ENCODE data around the gene DNAI7.

Gene DNAI7

DNA sequence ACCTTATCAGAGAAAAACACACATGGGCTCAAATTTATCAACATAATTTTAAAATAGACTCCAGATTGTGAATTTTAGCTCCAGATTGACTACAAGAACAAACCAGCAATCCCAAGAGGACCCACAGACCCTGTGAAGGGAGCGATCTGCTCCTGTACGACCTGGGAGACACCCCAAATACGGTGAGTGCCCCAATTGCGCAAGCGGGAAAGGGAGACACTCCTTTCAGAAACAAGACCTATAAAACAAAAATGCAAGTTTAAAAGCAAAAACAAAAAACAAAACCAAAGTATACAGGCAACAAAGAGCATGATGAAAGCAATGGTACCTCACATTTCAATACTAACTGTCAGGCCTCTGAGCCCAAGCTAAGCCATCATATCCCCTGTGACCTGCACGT is 32.1 kb downstream of the DNAI7 start:
- no peak for DNase-seq

DNA sequence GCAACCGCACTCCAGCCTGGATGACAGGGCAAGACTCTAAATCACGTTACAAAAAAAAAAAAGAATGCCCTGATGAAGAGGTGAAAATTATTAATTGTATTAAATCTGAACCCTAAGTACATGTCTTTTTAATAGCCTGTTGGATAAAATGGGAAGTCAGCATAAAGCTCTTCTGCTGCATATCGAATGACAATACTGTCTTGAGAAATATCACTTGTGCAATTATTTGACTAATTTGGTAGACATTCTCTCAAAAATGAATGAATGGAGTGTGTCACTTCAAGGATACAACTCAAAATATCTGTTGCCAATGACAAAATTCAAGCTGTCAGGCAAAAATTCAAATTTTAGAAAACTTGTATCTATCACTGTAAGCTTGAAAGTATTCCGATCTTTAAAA is 38.9 kb downstream of the DNAI7 start:
- no peak for DNase-seq

DNA sequence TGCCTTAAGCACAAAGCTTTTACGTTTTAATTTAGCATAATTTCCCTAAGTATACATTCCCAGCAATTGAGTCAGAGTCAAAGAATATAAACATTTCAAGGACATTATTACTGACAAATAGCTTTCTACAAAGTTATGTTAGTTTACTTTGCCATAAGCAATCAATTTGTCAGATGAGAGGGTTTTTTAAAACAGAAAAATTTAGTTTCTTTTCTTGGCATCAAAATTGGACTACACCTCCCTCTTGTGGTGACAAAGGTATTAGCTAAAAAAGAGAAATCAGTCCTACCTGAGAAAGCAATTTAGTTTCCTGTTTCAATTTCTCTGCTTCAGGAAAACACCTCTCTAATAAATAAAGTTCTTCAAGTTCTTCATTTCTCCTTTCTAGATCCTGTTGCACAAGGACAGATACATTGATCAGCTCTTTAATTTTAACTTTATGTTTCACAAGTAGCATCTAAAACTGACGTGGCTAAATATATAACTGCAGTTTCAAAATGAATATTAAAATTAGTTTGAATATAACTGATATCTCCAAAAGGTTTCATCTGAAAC is 39.9 kb downstream of the DNAI7 start:
- DNase-seq = no peak

DNA sequence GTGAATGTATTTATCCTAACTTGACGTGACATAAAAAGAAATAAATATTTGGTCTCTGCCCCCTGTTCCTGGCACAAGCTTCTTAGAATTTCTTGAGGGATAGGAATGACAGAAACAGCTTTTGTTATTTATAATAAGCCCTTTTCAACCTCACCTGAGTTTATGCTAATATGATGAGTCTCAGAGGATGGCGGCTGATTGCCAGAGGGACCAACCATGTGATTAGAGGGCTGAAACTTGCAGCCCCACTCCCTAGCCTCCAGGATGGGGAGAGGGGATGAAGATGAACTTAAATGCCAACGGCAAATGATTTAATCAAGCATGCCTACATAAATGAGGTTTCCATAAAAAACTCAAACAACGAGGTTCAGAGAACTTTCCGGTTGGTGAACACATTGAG is 42.9 kb downstream of the DNAI7 start:
- no peak for DNase-seq

DNA sequence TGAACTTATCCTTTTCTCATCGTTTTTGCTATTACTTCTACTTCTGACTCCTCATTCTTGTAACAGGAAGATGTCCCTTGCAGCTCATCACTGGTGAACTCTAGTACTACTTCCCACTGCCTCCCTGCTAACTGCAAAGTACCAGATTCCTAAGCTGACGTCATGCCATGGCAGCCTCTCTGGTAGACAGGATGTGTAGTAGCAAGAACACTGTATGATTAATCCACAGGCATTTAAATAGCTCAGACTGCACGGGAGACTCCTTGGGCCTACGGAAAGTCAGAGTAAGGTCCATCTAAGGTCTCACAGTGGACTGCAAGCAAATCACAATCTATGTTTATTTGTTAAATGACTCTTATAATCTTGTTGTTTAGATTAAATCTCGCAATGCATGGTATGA is 43.5 kb downstream of the DNAI7 start:
- no peak for DNase-seq

DNA sequence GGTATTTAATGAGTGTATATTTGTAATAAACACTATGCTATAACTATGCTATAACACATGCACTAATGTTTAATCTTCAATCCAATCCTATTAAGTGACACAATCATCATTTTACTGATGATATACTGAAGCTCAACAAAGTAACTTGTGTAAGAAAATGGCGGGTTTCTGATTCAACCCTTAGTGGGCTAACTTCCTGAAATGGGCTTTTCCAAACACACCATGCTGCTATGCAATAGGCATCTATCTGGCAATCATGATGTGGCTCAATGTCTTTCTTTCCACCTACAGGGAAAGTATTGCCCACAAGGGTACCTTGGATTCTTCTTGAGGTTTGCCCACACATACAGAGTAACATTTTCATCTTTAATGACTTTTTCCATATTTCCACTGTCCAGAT is 48.3 kb downstream of the DNAI7 start:
- DNase-seq = no peak

DNA sequence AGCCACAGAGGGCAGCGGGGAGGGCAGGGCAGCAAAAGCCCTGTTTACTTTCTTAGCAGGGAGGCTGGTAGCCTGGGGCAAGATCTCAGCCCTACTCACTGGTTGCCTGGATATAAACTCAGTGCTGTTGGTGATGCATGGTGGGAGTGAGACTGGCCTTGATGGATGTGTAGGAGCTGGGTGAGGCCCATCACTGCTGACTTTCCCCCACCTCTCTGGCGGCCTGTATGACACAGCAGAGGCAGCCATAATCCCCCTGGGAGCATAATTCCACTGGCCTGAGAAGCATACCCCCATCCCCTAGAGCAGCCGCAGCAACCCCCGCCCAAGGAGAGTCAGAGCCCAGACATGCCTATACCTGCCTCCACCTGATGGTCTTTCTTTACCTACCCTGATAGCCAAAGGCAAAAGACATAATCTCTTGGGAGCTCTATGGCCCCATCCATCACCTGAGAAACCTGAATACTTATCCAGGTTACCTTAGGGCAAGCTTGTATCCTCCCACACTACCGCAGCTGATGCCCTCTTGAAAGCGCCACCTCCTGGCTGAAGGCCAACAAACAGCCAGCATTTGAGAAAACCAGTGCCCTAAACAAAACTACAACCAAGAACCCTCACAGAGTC is 59.3 kb downstream of the DNAI7 start:
- DNase-seq = no peak

DNA sequence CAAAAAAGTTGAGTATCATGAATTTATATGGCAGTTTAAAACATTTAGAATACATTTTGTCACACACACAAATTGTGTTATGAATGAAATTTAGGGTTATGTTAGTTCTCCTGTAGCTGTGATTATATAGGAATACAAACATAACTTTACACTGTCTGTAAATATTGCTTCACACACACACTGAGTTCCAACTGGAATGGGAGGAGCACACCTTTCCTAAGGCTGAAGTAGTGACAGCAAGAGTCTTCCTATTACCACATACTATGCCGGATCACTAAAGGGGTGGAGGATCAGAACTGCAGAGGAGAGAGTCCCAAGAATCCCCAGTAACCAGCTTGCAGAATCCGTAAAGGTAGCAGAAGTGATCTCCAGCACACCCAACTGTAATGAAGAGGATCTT is 63.7 kb downstream of the DNAI7 start:
- no peak for DNase-seq

DNA sequence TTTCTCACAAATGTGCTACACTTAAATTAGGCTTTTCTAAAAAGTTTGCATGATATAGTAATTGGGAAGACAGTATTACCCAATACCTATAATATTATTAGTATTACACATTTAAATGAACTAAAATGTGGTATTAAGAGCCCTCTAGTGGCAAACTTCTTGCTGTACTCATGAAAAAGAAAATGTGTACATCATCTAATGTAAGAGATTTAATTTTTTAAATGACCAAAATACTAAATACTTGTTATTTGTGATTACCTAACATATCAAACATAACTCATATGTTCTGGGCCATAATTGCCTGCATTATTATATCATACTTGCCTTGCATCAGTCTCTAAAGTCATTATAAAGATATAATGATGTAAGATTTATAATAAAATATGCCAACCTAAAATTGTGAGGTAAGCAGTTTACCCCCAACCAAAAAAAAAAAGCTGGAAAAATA is 64.2 kb downstream of the DNAI7 start:
- DNase-seq = no peak

DNA sequence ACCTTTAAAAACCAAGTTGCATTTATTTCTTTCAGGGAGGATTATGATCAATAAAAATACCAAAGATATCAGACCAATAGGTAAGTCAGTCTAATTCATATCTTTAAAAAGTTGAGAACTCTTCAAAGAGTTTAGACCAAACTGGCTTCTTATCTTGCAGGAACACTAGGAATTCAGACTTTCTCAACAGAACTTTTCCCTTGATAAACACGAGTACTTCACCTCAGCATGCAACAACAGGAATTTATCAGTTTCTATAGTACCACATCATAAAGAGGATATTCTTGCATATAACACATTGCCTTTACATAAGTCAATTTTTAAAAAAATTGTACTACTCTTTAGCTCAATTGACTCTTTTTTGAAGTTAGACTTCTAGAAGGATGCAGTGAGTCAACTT is 68.2 kb downstream of the DNAI7 start:
- DNase-seq = no peak

DNA sequence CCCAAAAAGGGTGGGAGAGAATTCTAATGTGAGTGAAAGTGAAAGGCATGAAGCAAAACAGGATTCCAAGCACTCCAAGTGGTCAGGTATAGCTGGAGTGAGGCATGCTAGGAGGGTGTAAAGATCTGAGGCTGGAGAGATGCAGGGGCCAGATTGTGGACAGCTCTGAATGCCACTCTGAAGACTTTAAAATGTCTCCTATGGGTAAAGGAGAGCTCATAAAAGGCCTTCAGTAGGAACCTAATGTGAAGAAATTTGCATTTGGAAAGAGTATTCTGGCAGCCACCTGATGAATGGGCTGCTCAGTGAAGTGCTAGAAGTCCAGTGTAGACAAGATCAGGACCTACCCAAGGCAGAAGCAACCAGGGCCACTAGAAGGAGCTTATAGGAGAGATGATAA is 68.9 kb downstream of the DNAI7 start:
- no peak for DNase-seq

DNA sequence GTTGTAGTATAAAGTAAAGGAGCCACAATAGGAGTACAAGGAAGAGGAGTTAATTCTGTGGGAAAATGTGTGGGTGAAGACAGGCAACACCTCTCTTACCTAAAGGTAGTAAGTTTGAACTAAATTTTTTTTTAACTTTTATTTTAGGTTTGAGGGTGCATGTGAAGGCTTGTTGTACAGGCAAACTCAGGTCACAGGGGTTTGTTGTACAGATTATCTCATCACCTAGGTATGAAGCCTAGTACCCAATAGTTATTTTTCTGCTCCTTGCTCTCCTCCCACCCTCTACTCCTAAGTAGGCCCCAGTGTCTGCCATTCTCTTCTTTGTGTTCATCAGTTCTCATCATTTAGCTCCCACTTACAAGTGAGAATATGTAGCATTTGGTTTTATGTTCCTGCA is 70.5 kb downstream of the DNAI7 start:
- no peak for DNase-seq

DNA sequence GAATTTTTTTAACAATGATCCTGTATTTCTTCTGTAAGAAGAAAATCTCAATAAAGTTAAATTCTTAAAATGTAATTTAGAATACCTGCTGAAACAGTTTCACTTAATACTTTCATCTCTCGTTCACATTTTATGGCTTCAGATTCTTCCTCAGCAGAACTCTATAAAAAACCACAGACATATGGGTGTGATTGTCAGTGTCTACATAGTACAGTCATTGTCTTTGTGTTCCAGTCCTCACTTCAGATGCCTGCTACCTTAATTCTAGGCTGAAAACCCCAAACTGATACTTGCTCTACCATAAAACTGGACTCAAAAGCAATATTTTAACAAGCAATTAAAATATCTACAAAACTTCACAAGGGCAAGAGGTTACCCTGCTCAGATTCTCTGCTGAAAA is 71.8 kb downstream of the DNAI7 start:
- DNase-seq = no peak

DNA sequence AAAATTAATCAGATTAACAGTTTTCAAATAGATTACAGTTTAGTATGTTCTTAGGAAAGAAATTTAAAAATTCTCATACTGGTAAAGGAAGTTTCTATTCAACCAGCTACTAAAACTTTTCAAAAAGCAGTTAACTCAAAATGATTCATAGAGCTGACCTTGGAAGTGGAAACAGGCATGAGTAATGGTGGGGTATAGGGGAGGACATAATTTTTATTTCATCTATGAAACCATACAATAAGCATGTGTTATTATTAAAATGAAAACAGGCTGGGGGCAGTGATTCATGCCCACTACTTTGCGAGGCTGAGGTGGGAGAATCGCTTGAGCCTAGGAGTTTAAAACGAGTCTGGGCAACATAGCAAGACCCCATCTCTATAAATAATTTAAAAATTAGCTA is 73.0 kb downstream of the DNAI7 start:
- DNase-seq = no peak

DNA sequence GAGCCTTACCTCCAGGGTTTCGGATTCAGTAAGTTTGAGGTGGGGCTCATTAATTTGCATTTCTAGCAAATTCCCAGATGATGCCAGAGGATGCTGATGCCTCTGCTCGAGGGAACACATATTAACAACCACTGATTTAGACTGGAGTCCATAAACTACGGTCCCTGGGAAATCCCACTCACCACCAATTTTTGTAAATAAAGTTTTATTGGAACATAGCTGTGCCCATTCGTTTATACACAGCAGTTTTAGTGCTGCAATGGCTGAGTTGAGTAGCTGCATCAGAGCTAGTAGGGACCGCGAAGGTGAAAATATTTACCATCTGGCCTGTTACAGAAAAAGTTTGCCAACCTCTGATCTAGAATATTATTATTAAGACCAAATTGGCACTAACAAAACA is 73.8 kb downstream of the DNAI7 start:
- no peak for DNase-seq

DNA sequence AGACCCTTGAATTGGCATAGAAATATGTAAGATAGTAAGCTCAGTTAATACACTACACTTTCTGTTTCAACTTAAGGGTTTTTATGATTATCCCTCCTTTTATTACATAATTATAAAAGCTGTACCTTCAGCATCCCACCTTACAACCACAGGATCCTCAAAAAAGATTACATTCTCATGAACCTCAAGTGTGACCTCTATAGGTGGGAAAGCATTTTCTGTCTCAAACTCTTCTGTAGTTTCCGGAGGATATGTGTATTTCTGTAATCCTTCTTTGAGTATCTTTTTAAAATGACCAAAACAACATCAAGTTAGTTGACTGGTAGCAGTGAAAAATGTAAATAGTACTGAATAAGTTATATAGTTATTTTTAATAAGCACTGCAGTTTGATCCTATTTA is 75.9 kb downstream of the DNAI7 start:
- no peak for DNase-seq

DNA sequence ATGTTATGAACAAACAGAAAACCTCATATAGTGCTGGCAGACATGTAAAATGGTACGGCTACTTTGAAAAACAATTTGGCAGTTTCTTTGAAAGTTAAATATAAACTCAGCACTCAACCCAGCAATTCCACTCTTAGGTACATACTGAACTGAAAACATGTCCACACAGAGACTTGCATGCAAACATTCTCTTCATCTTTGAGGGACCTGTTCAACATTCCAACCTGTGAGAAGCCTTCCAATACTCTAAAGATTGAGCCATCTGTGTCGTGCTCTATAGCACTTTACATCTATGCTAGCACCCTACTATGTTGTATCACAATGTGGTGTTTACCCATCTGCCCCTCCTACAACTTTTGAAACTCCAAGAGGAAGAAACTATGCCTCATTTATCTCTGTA is 79.3 kb downstream of the DNAI7 start:
- DNase-seq = no peak

DNA sequence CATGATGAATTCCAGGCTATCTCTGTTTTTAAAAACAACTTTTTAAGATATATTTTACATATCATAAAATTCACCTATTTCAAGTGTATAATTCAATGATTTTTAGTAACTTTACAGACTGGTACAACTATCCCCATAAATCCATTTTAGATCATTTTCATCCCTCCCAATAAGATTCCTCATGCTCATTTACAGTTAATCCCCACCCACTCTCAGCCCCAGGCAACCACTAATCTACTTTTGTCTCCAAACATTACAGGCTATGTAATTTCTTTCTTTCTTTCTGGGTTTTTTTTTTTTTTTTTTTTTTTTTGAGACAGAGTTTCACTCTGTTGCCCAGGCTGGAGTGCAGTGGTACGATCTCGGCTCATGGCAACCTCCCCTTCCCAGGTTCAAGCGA is 81.3 kb downstream of the DNAI7 start:
- no peak for DNase-seq

DNA sequence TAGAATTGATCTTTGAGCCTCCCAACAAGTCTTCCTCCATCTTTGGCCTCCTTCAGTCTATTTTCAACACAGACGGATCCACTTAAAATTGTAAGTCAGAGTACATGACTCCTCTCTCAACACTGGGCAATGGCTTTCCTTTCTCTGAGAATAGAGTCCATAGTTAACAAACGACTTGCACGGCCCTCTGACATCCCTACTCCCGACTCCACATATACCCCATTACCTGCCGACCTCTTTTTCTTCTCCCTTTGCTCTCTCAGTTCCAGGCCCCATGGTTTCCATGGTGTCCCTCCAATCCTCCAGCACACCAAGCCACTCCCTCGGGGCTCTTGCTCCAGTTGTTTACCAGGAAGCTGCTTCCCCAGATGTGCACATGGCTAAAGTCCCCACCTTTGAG is 84.7 kb downstream of the DNAI7 start:
- DNase-seq = no peak

DNA sequence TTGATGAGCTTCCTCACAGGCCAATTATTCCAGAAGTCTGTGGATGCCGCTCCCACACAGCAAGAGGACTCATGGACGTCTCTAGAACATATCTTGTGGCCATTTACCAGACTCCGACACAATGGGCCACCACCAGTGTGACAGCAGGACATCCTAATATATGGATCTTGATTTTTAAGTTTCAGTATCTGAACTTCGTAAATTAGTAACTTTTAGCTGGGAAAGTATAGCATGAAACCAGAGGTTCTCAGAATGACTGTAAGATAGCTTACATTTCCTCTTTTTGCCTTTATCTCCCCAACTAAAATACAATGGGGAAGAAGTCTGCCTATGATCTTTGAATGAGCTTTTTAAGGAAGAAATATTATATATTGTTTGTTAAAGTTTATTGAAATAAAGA is 87.0 kb downstream of the DNAI7 start:
- DNase-seq = no peak

DNA sequence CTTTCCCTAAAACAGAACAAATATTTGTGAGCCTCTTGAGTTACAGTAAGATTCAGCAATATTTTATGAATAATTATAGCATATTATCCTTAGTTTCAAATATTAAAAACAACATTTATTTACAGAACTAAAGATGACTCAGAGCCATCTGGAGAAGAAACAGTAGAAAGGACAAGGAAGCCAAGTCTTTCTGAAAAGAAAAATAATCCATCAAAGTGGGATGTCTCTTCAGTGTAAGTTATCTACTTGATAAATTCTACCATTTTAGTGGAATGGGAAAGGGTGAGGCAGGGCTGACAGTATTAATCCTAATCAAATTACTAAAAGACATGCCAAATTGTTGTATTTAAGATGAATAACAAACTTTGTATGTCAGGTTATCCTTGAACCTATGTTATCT is 88.1 kb downstream of the DNAI7 start:
- no peak for DNase-seq

DNA sequence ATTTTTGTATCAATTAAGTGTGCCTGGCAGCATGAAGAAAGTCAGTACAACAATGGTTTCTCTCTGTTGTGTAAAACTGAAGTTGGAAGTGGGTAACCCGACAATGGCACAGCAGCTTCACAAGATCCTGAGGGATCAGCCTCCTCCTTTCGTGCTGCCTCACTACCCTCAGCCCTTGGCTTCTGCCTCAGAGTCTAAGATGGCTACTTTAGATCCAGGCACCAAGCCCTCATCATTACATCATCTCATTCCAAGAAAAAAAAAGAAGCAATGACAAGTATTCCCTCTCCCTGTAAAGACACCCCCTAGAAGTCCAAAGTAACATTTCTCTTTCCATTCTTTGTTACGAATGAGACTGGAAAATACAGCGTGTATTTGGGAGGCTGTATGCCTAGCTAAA is 92.6 kb downstream of the DNAI7 start:
- DNase-seq = no peak

DNA sequence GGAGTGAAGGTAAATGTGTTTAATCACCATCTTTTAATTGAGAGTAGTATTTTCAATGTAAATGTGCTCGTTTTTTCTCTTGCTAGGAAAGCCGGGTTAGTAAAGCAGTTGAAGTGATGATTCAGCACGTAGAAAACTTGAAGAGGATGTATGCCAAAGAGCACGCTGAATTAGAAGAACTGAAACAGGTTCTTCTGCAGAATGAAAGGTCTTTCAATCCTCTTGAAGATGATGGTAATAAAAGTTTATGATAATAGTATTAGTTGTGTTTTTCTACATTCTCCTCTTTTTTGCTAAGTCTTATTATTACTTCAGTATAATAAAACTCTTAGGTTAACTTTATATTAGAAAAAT is 93.9 kb downstream of the DNAI7 start:
- no peak for DNase-seq

DNA sequence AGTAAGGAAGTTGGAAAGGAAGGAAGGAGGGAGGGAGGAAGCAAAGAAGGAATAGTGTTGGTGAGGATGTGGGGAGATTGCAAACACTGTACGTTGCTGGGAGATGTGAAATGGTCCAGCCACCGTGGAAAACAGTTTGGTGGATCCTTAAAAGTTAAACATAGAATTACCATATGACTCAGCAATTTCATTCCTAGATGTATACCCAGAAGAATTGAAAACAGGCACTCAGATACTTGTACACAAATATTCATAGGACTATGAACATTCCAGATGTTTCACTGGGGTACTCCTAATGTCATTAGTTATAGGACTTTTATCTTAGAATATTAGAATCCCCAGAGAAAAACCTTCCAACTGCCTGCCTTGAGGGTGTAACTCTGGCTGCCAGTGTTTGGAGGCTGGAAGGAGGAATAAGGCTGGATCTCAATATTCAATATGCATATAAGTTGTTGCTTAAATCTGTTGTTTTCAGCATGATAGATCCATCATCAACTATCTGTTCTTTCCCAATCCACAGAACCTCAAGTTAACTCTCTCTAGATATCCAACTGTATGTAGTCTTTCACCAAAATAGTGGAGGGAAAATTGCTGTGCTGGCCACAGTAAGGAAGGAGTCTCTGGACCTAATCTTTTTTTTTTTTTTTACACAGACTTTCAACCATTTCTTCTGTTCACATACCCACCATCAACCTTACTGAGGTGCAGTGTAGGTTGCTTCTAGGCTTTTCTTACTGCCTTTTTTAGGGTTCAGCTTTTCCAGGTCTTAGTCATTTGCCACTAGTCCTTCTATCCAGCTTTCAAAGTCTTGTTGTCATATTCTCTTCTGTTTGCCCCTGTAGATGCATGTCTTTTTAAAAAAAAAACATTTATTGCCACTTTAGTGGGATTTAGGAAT is 94.5 kb downstream of the DNAI7 start:
- DNase-seq = no peak

DNA sequence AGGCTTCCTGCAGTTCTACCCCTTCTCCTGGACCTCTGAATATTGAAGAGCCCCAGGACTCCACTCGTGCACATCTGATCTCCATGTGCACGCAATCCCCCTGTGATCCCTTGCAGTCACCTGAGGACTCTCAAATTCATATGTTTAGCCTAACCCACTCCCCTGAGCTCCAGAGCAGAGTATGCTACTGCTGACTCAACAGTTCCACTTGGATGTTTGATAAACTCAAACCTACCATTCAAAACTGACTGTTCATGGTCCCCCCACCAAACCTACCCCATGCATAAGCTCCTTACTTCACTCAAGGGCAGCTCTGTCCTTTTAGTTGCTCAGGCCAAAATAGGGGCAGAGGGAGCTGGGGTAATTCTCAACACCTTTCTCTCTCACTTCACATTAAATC is 96.0 kb downstream of the DNAI7 start:
- DNase-seq = no peak
